Ovary (tissue), 9 donors: Measurements from ENCODE around the gene MSI2. TPM values are rescaled to one million over a fixed set of nuclear protein-coding genes. Genes with fewer than 3 reads are reported as not detected.

Experiments
- DNase-seq, 5 donors: peaks; one replicate each; pipeline ENCODE4 v3.0.0-alpha.2; 2019 to 2020
- H3K27ac ChIP-seq, 2 donors: fragments of 200-600 bp; one replicate each; pipeline versions ENCODE4 v1.5.1 to v1.8.0; 2019 to 2022
- H3K27me3 ChIP-seq: fragments of 200-600 bp; one replicate; pipeline ENCODE4 v1.8.0; 2022
- H3K36me3 ChIP-seq: fragments of 200-600 bp; sonication (generic); one replicate; pipeline ENCODE4 v1.5.1; 2019
- H3K4me1 ChIP-seq: one replicate; pipeline ENCODE4 v1.8.1; 2013; ENCODE audit warnings: mild to moderate bottlenecking, moderate library complexity; ENCODE audit not compliant: insufficient read depth
- H3K4me3 ChIP-seq: fragments of 200-600 bp; sonication (generic); one replicate; pipeline ENCODE4 v1.5.1; 2017
- H3K9me3 ChIP-seq, 2 donors: fragments of 200-600 bp in 1 of 2; sonication (generic) in 1 of 2; one replicate each; pipeline versions ENCODE4 v1.5.1 to v1.8.1; 2013 to 2019; ENCODE audit warnings: mild to moderate bottlenecking in 1 of 2, moderate library complexity in 1 of 2
- CTCF ChIP-seq, 3 donors: fragments of 450-650 bp in 2 of 3; fragments of 200-600 bp in 1 of 3; IDR thresholded peaks; one replicate each; pipeline versions ENCODE4 v1.5.1 to v1.8.0; 2016 to 2022; ENCODE audit warnings: antibody characterized with exemption in 3 of 3, mild to moderate bottlenecking in 1 of 3
- EP300 ChIP-seq: sonication (generic); formaldehyde crosslinking; IDR thresholded peaks from one replicate; pipeline ENCODE4 v1.6.1; 2017; ENCODE audit warnings: antibody characterized with exemption
- POLR2A ChIP-seq: fragments of 450-650 bp; IDR thresholded peaks from one replicate; pipeline ENCODE4 v1.6.1; 2017; ENCODE audit warnings: antibody characterized with exemption, mild to moderate bottlenecking, moderate library complexity
- WGBS, 3 donors: extraction: QIAGEN DNeasy Blood & Tissue Kit in 1 of 3; methylation state at CpG; one replicate each; pipeline versions ENCODE4 v1.1.5 to v1.1.7; 2013 to 2017; 5-methylcytosine and 5-hydroxymethylcytosine counted together
- intact Hi-C, 4 donors: fragments of 100-400 bp; cut with DNase I; formaldehyde crosslinking; loops; one replicate each; pipeline versions ENCODE4 v1.11.0 to v1.15.1; 2022 to 2023
- polyA plus RNA-seq, 2 donors: library from polyadenylated mRNA; stranded (reverse); fragments of 200-250 nt in 1 of 2; fragments of 350-450 nt in 1 of 2; fragmentation: Illumina TruSeq in 1 of 2; extraction: RNeasy Lipid Tissue Mini Kit (QIAGEN cat#74804) in 1 of 2; gene quantifications; one replicate each; pipeline ENCODE4 v1.2.3, GENCODE V29; 2013 to 2014
- total RNA-seq, 7 donors: library from RNA; depleted of rRNA in 2 of 7; stranded (reverse); fragments of >200 nt in 2 of 7; fragmentation: NEBNext Ultra II Directional in 3 of 7; extraction: Animal tissue kit (Norgen Biotek cat#: 25700) in 3 of 7; gene quantifications; one replicate each; pipeline versions ENCODE4 v1.1.0 to v1.2.4, GENCODE V29; 2016 to 2023
- donor health status: DM: no; HTN: no; CAD: no; lungs with moderate emphysema.
- donor health status: DM: no; HTN: no; CAD: no.
- donor health status: Bipolar disorder and iron deficiency.
- donor health status: DM: yes; HTN: yes; CAD: no.
- donor health status: DM: no; HTN: no; CAD: no.
- donor health status: DM: yes; HTN: yes; CAD: no.

MSI2 gene
- total and polyA plus RNA-seq, 9 donors: 43.1 to 199 (median 120) TPM

DNA sequence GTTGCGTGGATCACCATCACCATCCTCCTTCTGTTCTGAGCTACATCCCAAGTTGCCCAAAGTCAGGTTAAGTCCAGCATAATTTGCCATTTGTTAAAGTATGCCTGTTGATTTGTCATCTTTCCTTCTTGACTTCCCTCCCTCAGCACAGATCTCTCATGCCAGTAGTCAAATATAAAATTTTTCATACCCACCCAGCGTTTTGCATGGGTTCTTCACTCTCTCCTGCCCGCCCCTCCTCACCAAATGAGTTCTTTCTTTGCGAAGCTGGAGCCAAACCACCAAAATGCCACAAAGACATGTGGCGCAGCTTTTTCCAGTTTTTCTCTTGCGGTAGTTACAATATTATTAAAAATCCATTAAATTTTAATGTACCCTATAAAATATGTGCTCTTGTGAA, 167.2 kb downstream of the MSI2 start:
- H3K4me1 ChIP-seq: peaks cover 1% of the 10 kb centered on the region
- intact Hi-C loops: no loop called here
- no peaks in the 10 kb centered on the region for H3K9me3 ChIP-seq
- DNase-seq: no peak
- 79 to 83% (median 81%) methylated on average over 6 of the region's 6 CpGs for WGBS, 3 donors
- no peaks in the 10 kb centered on the region for H3K36me3 ChIP-seq
- H3K27me3 ChIP-seq: no peaks in the 10 kb centered on the region
- H3K4me3 ChIP-seq: no peak overlapping the region
- no peak overlapping the region for H3K27ac ChIP-seq
- TF ChIP-seq CTCF (IDR thresholded peaks at IDR 0.05): no peak
- no peak for TF ChIP-seq EP300
- no peak for TF ChIP-seq POLR2A

GRCh38 chr17:57424273-57424672, 167.9 kb downstream of the MSI2 start:
- peaks cover 2% of the 10 kb centered on the region for H3K4me1 ChIP-seq
- no peak overlapping the region for H3K4me3 ChIP-seq
- H3K9me3 ChIP-seq: no peaks in the 10 kb centered on the region
- no peak for DNase-seq
- no peak overlapping the region for H3K27ac ChIP-seq
- 72 to 100% (median 100%) methylated on average over 2 of the region's 2 CpGs for WGBS, 3 donors
- no peaks in the 10 kb centered on the region for H3K27me3 ChIP-seq
- no peaks in the 10 kb centered on the region for H3K36me3 ChIP-seq
- TF ChIP-seq POLR2A: no peak
- TF ChIP-seq EP300: no peak
- no peak for TF ChIP-seq CTCF (IDR thresholded peaks at IDR 0.05)
- intact Hi-C loops: no loop called here

DNA sequence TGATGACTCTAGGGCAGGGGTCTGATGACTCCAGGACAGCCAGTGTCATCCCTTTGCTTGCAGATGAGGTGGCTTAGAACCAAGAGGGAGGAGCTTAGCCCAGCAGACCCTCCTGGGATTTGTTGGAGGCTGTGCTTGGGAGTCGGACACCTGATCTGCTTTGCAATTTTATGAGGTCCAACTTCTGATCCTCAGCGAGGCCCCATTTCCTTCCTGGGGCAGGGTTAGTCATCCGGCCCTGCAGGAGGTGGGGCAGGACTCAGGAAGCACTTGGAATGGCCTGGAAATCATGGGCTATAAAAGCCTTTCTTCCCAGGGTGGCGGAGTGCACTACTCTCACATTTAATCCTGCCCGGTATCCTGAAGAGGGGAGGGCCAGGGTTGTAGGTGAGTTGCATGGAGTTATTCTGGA, 168.5 kb downstream of the MSI2 start:
- 79 to 84% (median 83%) methylated on average over 5 of the region's 5 CpGs for WGBS, 3 donors
- TF ChIP-seq POLR2A (no peak), EP300 (no peak), CTCF (IDR thresholded peaks at IDR 0.05) (no peak)
- Histone ChIP-seq H3K4me3 (no peak overlapping the region), H3K27me3 (no peaks in the 10 kb centered on the region), H3K9me3 (no peaks in the 10 kb centered on the region), H3K4me1 (peaks cover 3% of the 10 kb centered on the region), H3K27ac (no peak overlapping the region), H3K36me3 (no peaks in the 10 kb centered on the region)
- no peak for DNase-seq
- intact Hi-C loops: no loop called here

GRCh38 chr17:57425431-57425830, 169.1 kb downstream of the MSI2 start:
- no peak for DNase-seq
- Histone ChIP-seq H3K4me3 (no peak overlapping the region), H3K27me3 (no peaks in the 10 kb centered on the region), H3K36me3 (no peaks in the 10 kb centered on the region), H3K4me1 (peaks cover 6% of the 10 kb centered on the region), H3K9me3 (no peaks in the 10 kb centered on the region), H3K27ac (no peak overlapping the region)
- TF ChIP-seq POLR2A (no peak), EP300 (no peak), CTCF (IDR thresholded peaks at IDR 0.05) (no peak)
- 69 to 81% (median 78%) methylated on average over 5 of the region's 5 CpGs for WGBS, 3 donors
- intact Hi-C loops: no loop called here
